C4-2B (cell line): ENCODE results near the gene GAP43.
"Not testable (repeated sequence)": the region's sequence is repeated elsewhere in the genome, so short reads cannot be mapped to it uniquely, and the experiment has no call there.

Source experiments
- H3K27ac ChIP-seq: fragments of 450-650 bp; 2 replicates; pipeline ENCODE4 v1.5.1; 2017
- ZFX ChIP-seq: fragments of 450-650 bp; IDR thresholded peaks from 2 replicates; pipeline ENCODE4 v1.6.1; 2017
- TF ChIP-seq, protein P1 (sequence below): fragments of 450-650 bp; conservative IDR thresholded peaks from 2 replicates; pipeline ENCODE4 v1.5.1; 2017; ENCODE audit warnings: mild to moderate bottlenecking

The GAP43 gene

DNA sequence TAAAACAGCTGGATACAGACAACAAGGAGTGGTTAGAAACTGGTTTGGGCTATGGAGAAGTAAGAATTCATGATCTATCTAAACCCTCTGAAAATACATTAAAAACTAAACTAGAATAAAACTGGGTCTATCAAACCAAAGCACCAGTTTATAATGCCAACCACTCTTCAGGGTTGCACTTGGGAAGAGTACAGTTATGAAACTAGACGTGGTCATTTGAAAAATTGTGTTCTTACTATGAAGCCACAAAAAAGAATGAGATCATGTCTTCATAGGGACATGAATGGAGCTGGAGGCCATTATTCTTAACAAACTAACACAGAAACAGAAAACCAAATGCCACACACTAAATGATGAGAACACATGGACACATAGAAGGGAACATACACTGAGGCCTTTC, 103.8 kb downstream of the GAP43 start:
- TF ChIP-seq, protein P1, sequence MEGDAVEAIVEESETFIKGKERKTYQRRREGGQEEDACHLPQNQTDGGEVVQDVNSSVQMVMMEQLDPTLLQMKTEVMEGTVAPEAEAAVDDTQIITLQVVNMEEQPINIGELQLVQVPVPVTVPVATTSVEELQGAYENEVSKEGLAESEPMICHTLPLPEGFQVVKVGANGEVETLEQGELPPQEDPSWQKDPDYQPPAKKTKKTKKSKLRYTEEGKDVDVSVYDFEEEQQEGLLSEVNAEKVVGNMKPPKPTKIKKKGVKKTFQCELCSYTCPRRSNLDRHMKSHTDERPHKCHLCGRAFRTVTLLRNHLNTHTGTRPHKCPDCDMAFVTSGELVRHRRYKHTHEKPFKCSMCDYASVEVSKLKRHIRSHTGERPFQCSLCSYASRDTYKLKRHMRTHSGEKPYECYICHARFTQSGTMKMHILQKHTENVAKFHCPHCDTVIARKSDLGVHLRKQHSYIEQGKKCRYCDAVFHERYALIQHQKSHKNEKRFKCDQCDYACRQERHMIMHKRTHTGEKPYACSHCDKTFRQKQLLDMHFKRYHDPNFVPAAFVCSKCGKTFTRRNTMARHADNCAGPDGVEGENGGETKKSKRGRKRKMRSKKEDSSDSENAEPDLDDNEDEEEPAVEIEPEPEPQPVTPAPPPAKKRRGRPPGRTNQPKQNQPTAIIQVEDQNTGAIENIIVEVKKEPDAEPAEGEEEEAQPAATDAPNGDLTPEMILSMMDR = no peak
- no peak for TF ChIP-seq ZFX
- no peak overlapping the region for H3K27ac ChIP-seq

DNA sequence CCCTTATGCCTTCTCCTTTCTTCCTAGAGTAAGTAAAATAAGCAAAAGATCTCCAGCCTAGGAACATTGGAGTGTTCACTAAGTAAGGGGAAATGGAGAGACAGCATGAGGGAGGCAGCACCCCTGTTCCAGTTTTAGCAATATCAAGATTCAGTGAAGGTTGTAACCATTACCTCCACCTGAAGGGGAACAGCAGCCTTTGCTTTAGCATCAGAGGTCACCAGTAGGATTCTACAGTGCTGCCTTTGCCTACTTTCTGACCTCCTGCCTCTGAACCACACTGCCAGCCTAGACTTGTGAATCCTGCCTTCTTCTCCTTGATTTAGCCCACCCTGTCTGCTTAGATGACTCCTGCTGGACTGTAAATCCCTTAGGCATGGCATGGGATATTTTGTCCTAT, 104.7 kb downstream of the GAP43 start:
- no peak overlapping the region for H3K27ac ChIP-seq
- no peak for TF ChIP-seq ZFX
- TF ChIP-seq, protein P1 = no peak

DNA sequence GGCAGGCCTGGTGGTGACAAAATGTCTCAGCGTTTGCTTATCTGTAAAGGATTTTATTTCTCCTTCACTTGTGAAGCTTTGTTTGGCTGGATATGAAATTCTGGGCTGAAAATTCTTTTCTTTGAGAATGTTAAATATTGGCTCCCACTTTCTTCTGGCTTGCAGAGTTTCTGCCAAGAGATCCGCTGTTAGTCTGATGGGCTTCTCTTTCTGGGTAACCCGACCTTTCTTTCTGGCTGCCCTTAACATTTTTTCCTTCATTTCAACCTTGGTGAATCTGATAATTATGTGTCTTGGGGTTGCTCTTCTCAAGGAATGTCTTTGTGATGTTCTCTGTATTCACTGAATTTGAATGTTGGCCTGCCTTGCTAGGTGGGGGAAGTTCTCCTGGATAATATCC, 113.0 kb downstream of the GAP43 start:
- not testable (repeated sequence) for H3K27ac ChIP-seq

DNA sequence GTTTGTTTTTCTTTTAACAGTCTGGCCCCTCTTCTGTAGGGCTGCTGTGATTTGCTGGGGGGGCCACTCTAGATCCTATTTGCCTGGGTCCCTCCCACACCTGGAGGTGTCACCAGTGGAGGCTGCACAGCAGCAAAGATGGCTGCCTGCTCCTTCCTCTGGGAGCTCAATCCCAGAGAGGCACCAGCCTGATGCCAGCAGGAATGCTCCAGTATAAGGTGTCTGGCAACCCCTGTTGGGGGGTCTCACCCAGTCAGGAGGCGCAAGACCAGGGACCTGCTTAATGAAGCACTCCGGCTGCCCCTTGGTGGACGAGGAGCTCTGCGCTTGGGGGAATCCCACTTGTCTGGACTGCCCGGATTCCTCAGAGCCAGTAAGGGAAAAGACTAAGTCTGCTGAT, 118.3 kb downstream of the GAP43 start:
- TF ChIP-seq ZFX = no peak
- TF ChIP-seq, protein P1 = no peak
- H3K27ac ChIP-seq = no peak overlapping the region; the same call in 1 of the 2 replicates

DNA sequence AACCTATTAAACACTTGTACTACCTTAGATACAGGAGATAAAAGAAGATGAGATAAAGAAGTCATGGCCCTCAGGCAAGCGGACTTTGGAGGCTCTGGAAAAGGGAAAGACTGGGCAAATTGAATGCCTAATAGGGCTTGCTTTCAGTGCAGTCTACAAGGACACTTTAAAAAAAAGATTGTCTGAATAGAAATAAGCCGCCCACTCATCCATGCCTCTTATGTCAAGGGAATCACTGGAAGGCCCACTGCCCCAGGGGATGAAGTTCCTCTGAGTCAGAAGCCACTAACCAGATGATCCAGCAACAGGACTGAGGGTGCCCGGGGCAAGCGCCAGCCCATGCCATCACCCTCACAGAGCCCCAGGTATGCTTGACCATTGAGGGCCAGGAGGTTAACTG, 121.2 kb downstream of the GAP43 start:
- H3K27ac ChIP-seq = not testable (repeated sequence)

DNA sequence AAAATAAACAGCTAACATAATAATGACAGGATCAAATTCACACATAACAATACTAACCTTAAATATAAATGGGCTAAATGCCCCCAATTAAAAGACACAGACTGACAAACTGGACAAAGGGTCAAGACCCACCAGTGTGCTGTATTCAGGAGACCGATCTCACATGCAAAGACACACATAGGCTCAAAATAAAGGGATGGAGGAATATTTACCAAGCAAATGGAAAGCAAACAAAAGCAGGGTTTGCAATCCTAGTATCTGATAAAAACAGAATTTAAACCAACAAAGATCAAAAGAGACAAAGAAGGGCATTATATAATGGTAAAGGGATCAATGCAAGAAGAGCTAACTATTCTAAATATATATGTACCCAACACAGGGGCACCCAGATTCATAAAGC, 129.7 kb downstream of the GAP43 start:
- not testable (repeated sequence) for H3K27ac ChIP-seq

DNA sequence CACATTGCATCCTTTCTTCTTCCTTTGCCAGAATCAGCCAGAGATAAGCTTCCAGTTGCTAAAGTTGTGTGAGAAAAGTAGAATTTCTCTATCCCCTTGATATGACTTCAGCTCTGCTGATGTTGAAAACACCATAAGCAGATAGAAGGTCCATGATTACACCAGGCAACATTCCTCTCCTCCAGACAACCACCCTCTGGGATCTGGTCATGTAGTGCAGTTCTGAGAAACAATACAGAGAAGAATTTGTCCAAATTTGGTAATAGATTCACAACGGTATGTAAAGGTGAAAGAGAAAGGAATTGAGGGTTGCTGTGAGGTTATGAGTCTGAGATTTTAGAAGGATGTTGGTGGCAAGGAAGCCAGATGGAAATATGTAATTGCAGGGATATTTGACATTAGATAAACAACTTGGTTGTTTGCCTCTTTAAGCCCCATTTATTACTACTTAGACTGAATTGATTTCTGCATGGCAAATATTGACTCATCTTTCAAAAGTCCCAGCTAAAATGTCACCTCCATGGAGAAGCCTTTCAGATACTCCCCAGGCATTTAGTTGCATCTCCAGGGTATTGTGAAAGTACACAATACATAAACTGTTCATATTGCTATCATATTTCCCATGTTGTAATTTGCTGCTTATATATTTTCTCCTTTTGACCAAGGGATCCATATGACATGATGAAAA, 134.9 kb downstream of the GAP43 start:
- H3K27ac ChIP-seq = no peak overlapping the region
- no peak for TF ChIP-seq ZFX
- TF ChIP-seq, protein P1 = no peak

DNA sequence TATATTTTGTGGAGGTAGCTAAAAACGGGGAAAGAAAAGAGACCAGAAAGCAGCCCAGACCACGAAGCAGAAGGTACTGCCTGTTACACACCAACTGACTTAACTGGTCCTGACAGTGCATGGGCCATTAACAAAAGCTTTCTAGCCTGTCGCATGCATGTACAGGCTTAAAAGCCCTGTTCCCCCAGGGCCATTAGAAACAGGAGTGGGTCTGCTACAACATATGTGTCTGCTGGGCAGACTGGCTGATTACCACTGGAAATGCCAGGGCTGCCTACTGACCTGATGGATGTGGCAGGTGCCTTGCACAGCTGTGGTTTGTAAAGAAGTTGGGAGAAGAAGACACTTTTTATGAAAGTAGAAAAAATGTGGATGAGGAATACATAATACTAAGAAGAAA, 137.4 kb downstream of the GAP43 start:
- TF ChIP-seq, protein P1 = no peak
- H3K27ac ChIP-seq = no peak overlapping the region

DNA sequence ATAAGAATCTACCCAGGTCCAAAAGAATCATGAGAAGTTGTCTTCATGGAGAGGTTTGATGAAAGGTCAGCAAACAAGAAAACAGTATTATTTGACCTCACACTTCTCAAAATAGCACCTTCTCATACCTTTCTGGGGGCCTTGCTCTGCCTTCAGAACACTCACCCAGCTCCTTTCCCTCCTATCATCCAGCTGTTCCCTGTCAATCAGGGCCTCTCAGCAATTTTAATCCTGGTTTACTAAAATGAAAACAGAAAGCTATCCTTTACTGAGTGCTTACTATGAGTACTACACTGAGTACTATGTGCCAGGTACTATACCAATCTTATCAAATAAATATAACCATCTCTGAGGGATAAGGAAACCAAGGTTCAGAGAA, 138.6 kb downstream of the GAP43 start:
- H3K27ac ChIP-seq = no peak overlapping the region
- TF ChIP-seq, protein P1 = no peak
- no peak for TF ChIP-seq ZFX
